HepG2 (cell line): ENCODE results near the gene KRTAP5-4. TPM values are rescaled to one million over a fixed set of nuclear protein-coding genes. Genes with fewer than 3 reads are reported as not detected.

Experiments used
- ARNT ChIP-seq: fragments of 450-650 bp; IDR thresholded peaks from 2 replicates; pipeline ENCODE4 v1.6.1; 2017
- KDM3A ChIP-seq: IDR thresholded peaks from 2 replicates; pipeline ENCODE4 v1.6.1; 2018; ENCODE audit warnings: low read depth, missing compliant biosample characterization
- KDM5A ChIP-seq: fragments of 200-600 bp; sonication (generic); IDR thresholded peaks from 2 replicates; pipeline ENCODE4 v1.7.0; 2018; ENCODE audit warnings: antibody characterized with exemption, mild to moderate bottlenecking, low read length, borderline replicate concordance
- MLLT10 ChIP-seq: sonication (generic); formaldehyde crosslinking; IDR thresholded peaks from 2 replicates; pipeline ENCODE4 v1.4.0; 2020; ENCODE audit warnings: missing genetic modification reagents
- MTA1 ChIP-seq: sonication (generic); formaldehyde crosslinking; IDR thresholded peaks from 2 replicates; pipeline ENCODE4 v1.4.0; 2020; ENCODE audit warnings: missing genetic modification reagents, mild to moderate bottlenecking, borderline replicate concordance
- NFE2L1 ChIP-seq: sonication (generic); formaldehyde crosslinking; IDR thresholded peaks from 2 replicates; pipeline ENCODE4 v1.4.0; 2020; ENCODE audit warnings: missing genetic modification reagents, mild to moderate bottlenecking, borderline replicate concordance
- RBFOX2 ChIP-seq: fragments of 200-400 bp; formaldehyde crosslinking; IDR thresholded peaks from 2 replicates; pipeline ENCODE4 v1.6.1; 2017; ENCODE audit warnings: low read depth, mild to moderate bottlenecking, low read length
- STAG1 ChIP-seq: sonication (generic); formaldehyde crosslinking; IDR thresholded peaks from 2 replicates; pipeline ENCODE4 v1.4.0; 2020; ENCODE audit warnings: missing genetic modification reagents
- TARDBP ChIP-seq: sonication (generic); formaldehyde crosslinking; IDR thresholded peaks from 2 replicates; pipeline ENCODE4 v1.8.0; 2022; ENCODE audit warnings: mild to moderate bottlenecking, missing genetic modification reagents
- TCF7 ChIP-seq: sonication (generic); IDR thresholded peaks from 2 replicates; pipeline ENCODE4 v1.6.1; 2016; ENCODE audit warnings: antibody characterized with exemption, low read depth
- THAP11 ChIP-seq: IDR thresholded peaks from 2 replicates; pipeline ENCODE4 v1.6.1; 2016; ENCODE audit warnings: missing biosample characterization, missing genetic modification reagents
- ZNF543 ChIP-seq: sonication (generic); formaldehyde crosslinking; IDR thresholded peaks from 2 replicates; pipeline ENCODE4 v1.4.0; 2020; ENCODE audit warnings: mild to moderate bottlenecking, missing genetic modification reagents
- ZNF547 ChIP-seq: sonication (generic); formaldehyde crosslinking; IDR thresholded peaks from 2 replicates; pipeline ENCODE4 v1.5.1; 2020; ENCODE audit warnings: mild to moderate bottlenecking, missing genetic modification reagents
- ZNF563 ChIP-seq: sonication (generic); formaldehyde crosslinking; IDR thresholded peaks from 2 replicates; pipeline ENCODE4 v1.8.0; 2022; ENCODE audit warnings: mild to moderate bottlenecking, moderate library complexity, missing genetic modification reagents
- ZNF570 ChIP-seq: sonication (generic); formaldehyde crosslinking; IDR thresholded peaks from 2 replicates; pipeline ENCODE4 v1.4.0; 2020; ENCODE audit warnings: mild to moderate bottlenecking, missing genetic modification reagents, borderline replicate concordance
- ZNF589 ChIP-seq: sonication (generic); formaldehyde crosslinking; conservative IDR thresholded peaks from 2 replicates; pipeline ENCODE4 v1.8.0; 2022; ENCODE audit warnings: mild to moderate bottlenecking, moderate library complexity, missing genetic modification reagents
- polyA plus RNA-seq, 8 experiments: library from polyadenylated mRNA; depleted of rRNA in 3 of 8; stranded (reverse) in 7 of 8; unstranded in 1 of 8; fragments of >200 nt; fragmentation: Illumina TruSeq in 4 of 8; extraction: Trizol in 4 of 8; gene quantifications; 2 replicates each; pipeline versions ENCODE4 v1.2.1 to v1.2.3, GENCODE V29; 2011 to 2016; ENCODE audit warnings: low read depth in 4 of 8, missing spikeins in 1 of 8, mixed read lengths in 1 of 8; ENCODE audit not compliant: insufficient read depth in 1 of 8
- total RNA-seq, 5 experiments: library from RNA; depleted of rRNA; stranded (reverse); fragments of >200 nt; fragmentation: Illumina TruSeq; extraction: Trizol; gene quantifications; 2 replicates each; pipeline ENCODE4 v1.2.3, GENCODE V29; 2016; ENCODE audit warnings: low read depth in 1 of 5
- TF ChIP-seq, protein P1 (sequence below): sonication (generic); formaldehyde crosslinking; IDR thresholded peaks from 2 replicates; pipeline ENCODE4 v1.8.1; 2023; ENCODE audit warnings: missing genetic modification reagents, inconsistent platforms, borderline replicate concordance
- TF ChIP-seq, protein P2 (sequence below): IDR thresholded peaks from 2 replicates; pipeline ENCODE4 v1.6.1; 2016; ENCODE audit warnings: low read depth
- TF ChIP-seq, protein P3 (sequence below): sonication (generic); formaldehyde crosslinking; IDR thresholded peaks from 2 replicates; pipeline ENCODE4 v1.4.0; 2020; ENCODE audit warnings: missing genetic modification reagents
- TF ChIP-seq, protein P4 (sequence below): sonication (generic); formaldehyde crosslinking; IDR thresholded peaks from 2 replicates; pipeline ENCODE4 v1.4.0; 2020; ENCODE audit warnings: missing genetic modification reagents, borderline replicate concordance
- TF ChIP-seq, protein P5 (sequence below): sonication (generic); formaldehyde crosslinking; IDR thresholded peaks from 2 replicates; pipeline ENCODE4 v1.4.0; 2020; ENCODE audit warnings: mild to moderate bottlenecking, low read depth, missing genetic modification reagents

Gene KRTAP5-4
- total and polyA plus RNA-seq, 2 of the 13 experiments (the other 11 are each of a cell fraction or from before 2014, with no cell fraction given): not detected

DNA sequence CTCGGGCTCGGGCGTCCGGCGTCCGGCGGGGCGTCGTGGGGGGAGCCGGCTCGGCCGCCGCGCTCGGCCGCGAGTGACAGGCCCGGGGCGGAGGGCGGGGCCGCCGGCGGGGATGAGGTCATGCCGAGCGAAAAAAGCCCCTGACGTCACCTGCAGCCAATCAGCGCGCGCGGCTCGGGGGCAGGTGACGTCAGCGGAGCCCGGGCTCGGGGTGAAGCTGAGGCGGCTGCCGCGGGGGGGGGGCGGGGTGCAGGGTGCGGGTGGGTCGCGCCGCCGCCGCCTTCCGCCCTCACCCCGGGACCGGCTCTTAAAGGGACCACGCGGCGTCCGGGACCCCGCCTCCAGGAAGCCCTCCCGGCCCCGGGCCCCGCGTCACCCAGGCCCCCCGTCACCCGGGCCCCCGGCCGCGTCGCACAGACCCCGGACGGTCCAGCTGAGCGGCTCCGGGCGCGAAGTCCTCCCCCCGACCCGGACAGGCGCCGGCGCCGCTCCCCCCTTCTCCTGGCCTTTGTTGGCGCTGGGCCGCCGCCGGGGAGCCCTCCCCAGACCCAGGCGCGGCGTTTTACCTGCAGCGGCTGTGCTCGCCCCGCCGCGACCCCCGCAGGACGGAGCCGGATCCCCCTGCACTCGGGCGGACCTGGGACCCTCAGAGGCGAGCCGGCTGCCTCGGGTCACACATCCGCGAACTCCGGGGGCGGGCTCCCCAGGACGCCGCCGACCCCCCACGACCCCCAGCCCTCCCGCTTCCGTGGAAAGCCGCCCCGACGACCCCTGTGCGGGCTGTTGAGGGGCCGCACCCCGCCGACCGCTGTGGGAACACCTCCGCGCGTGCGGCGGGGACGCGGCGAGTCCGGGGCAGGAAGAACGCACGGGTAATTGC, 49.5 kb downstream of the KRTAP5-4 start, which contains the start of gene DUSP8 (continued):
- TF ChIP-seq, protein P1, sequence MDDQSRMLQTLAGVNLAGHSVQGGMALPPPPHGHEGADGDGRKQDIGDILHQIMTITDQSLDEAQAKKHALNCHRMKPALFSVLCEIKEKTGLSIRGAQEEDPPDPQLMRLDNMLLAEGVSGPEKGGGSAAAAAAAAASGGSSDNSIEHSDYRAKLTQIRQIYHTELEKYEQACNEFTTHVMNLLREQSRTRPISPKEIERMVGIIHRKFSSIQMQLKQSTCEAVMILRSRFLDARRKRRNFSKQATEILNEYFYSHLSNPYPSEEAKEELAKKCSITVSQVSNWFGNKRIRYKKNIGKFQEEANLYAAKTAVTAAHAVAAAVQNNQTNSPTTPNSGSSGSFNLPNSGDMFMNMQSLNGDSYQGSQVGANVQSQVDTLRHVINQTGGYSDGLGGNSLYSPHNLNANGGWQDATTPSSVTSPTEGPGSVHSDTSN: no peak
- TF ChIP-seq KDM3A (CRISPR knock-in tag) (no peak), MLLT10 (CRISPR knock-in tag) (no peak), KDM5A (no peak), STAG1 (CRISPR knock-in tag) (no peak), NFE2L1 (no peak), THAP11 (CRISPR knock-in tag) (no peak), ZNF563 (peak; percentile 72), TARDBP (CRISPR knock-in tag) (no peak), MTA1 (CRISPR knock-in tag) (no peak), ZNF570 (no peak), ARNT (no peak), TCF7 (no peak), ZNF589 (CRISPR knock-in tag) (no peak), ZNF543 (CRISPR knock-in tag) (no peak), RBFOX2 (peak; percentile 39; the same call in 1 of the 2 replicates), ZNF547 (no peak)
- TF ChIP-seq, protein P2, sequence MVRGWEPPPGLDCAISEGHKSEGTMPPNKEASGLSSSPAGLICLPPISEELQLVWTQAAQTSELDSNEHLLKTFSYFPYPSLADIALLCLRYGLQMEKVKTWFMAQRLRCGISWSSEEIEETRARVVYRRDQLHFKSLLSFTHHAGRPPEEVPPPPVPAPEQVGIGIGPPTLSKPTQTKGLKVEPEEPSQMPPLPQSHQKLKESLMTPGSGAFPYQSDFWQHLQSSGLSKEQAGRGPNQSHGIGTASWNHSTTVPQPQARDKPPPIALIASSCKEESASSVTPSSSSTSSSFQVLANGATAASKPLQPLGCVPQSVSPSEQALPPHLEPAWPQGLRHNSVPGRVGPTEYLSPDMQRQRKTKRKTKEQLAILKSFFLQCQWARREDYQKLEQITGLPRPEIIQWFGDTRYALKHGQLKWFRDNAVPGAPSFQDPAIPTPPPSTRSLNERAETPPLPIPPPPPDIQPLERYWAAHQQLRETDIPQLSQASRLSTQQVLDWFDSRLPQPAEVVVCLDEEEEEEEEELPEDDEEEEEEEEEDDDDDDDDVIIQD: no peak
- TF ChIP-seq, protein P3, sequence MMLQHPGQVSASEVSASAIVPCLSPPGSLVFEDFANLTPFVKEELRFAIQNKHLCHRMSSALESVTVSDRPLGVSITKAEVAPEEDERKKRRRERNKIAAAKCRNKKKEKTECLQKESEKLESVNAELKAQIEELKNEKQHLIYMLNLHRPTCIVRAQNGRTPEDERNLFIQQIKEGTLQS (CRISPR knock-in tag): peak; percentile 70
- TF ChIP-seq, protein P4, sequence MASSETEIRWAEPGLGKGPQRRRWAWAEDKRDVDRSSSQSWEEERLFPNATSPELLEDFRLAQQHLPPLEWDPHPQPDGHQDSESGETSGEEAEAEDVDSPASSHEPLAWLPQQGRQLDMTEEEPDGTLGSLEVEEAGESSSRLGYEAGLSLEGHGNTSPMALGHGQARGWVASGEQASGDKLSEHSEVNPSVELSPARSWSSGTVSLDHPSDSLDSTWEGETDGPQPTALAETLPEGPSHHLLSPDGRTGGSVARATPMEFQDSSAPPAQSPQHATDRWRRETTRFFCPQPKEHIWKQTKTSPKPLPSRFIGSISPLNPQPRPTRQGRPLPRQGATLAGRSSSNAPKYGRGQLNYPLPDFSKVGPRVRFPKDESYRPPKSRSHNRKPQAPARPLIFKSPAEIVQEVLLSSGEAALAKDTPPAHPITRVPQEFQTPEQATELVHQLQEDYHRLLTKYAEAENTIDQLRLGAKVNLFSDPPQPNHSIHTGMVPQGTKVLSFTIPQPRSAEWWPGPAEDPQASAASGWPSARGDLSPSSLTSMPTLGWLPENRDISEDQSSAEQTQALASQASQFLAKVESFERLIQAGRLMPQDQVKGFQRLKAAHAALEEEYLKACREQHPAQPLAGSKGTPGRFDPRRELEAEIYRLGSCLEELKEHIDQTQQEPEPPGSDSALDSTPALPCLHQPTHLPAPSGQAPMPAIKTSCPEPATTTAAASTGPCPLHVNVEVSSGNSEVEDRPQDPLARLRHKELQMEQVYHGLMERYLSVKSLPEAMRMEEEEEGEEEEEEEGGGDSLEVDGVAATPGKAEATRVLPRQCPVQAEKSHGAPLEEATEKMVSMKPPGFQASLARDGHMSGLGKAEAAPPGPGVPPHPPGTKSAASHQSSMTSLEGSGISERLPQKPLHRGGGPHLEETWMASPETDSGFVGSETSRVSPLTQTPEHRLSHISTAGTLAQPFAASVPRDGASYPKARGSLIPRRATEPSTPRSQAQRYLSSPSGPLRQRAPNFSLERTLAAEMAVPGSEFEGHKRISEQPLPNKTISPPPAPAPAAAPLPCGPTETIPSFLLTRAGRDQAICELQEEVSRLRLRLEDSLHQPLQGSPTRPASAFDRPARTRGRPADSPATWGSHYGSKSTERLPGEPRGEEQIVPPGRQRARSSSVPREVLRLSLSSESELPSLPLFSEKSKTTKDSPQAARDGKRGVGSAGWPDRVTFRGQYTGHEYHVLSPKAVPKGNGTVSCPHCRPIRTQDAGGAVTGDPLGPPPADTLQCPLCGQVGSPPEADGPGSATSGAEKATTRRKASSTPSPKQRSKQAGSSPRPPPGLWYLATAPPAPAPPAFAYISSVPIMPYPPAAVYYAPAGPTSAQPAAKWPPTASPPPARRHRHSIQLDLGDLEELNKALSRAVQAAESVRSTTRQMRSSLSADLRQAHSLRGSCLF (CRISPR knock-in tag): no peak
- TF ChIP-seq, protein P5, sequence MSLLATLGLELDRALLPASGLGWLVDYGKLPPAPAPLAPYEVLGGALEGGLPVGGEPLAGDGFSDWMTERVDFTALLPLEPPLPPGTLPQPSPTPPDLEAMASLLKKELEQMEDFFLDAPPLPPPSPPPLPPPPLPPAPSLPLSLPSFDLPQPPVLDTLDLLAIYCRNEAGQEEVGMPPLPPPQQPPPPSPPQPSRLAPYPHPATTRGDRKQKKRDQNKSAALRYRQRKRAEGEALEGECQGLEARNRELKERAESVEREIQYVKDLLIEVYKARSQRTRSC (CRISPR knock-in tag): no peak
